Neuron (in vitro differentiated cells): ENCODE data around the gene MAP3K12.

Experiments
- H2AFZ ChIP-seq: one replicate; pipeline ENCODE4 v1.6.1; 2013; ENCODE audit warnings: low read depth, mild to moderate bottlenecking, inconsistent platforms, low read length, moderate library complexity
- H3K27me3 ChIP-seq: one replicate; pipeline ENCODE4 v1.6.1; 2013; ENCODE audit warnings: low read length; ENCODE audit not compliant: insufficient read depth
- H3K36me3 ChIP-seq: one replicate; pipeline ENCODE4 v1.6.1; 2013; ENCODE audit warnings: low read length; ENCODE audit not compliant: insufficient read depth
- H3K4me1 ChIP-seq: one replicate; pipeline ENCODE4 v1.6.1; 2013; ENCODE audit warnings: low read length; ENCODE audit not compliant: insufficient read depth
- H3K4me3 ChIP-seq: 2 replicates; pipeline ENCODE4 v1.5.1; 2013; ENCODE audit warnings: mild to moderate bottlenecking, low read length, moderate library complexity
- H3K9me3 ChIP-seq: one replicate; pipeline ENCODE4 v1.6.1; 2013; ENCODE audit warnings: low read length

The MAP3K12 gene

DNA sequence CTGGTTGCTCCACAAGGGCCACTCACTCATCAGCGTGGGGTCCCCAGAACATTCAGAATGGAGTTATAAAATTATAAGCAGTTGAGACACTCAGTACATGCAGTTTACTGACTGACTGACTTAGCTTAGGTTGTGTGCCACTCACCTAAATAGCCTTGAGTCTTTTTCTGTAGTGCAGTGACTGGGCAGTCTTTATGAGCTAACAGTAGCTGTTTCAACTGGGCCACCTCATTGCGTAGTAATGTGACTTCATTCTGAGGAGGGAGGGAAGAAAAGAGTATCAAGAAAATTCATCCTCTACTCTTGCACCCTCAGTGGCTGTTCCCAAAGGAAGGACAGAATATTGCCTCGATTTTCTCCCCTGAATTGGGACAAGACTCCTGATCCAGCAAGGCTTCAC, 23.9 kb upstream of the MAP3K12 start:
- H3K9me3 ChIP-seq = no peaks in the 10 kb centered on the region
- H3K4me1 ChIP-seq = no peaks in the 10 kb centered on the region
- peaks cover 62% of the 10 kb centered on the region for H3K36me3 ChIP-seq
- no peaks in the 10 kb centered on the region for H3K27me3 ChIP-seq
- no peak overlapping the region for H3K4me3 ChIP-seq
- no peak overlapping the region for H2AFZ ChIP-seq

DNA sequence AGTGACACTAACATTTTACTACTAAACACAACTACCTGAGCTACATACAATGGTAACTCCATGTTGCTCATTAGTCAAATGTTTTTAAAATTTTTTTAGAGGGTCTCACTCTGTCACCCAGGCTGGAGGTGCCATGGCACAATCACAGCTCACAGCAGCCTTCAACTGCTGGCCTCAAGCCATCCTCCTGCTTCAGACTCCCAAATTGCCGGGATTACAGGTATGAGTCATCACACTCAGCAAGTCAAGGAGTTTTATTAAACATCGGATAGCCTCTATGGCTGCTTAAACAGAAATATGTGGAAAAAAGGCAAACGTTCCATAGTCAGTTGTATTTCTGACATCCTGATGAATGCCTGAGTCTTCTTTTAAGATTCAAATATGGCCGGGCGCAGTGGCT, 19.1 kb upstream of the MAP3K12 start:
- Histone ChIP-seq H3K4me1 (no peaks in the 10 kb centered on the region), H3K27me3 (no peaks in the 10 kb centered on the region), H3K36me3 (peaks cover 79% of the 10 kb centered on the region), H3K4me3 (no peak overlapping the region), H3K9me3 (no peaks in the 10 kb centered on the region), H2AFZ (no peak overlapping the region)

DNA sequence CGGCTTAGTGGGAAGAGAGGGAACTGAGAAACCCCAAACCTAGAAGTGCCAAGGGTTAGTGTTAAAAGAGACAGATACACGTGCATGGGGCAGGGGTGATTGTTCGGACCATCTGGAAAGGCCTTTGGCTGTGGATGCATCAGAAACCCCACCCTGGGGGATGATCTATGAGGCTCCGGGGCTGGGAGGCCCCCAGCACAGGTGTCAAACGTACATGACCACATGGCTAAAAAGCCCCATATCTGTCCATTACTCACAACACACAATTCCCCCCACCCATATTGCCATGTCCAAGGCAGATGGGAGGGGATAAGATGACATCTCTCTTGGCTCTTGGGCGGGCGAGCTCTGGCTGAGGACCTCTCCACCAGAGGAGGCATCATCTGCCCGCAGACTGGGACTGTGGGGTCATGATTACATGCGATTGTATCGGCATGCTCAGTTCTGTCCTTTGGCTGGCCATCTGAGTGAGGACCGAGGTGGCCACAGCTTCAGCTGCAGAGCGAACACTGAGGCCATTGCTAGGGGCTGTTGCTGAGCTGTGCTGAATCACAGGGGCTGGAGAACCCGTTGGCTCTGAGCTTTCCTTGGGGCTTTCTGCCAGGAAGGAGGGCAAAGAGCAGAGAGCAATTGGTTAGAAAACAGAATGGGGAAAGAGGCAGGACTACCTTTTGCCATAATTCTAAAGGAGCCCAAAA, 17.6 kb upstream of the MAP3K12 start:
- no peak overlapping the region for H3K4me3 ChIP-seq
- no peaks in the 10 kb centered on the region for H3K9me3 ChIP-seq
- H3K27me3 ChIP-seq = no peaks in the 10 kb centered on the region
- H2AFZ ChIP-seq = no peak overlapping the region
- H3K36me3 ChIP-seq = peaks cover 80% of the 10 kb centered on the region
- no peaks in the 10 kb centered on the region for H3K4me1 ChIP-seq

DNA sequence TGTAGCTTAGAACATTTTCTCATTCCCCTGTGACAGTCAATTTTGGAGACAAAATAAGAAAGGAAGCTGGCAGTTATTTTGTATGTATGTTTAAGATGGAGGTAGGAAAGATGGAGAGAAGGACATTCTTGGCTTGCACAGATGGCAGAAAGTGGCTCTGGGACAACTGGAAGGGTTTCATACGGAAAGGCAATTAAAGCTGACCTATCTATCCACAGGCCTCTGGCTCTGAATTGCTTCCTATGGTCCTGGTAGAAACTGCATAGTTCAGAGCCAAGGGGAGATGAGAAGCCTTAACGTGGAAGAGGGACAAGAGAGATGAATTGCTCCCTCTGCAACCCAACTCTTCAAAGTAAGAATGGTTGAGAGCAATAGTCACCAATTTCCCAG, 16.0 kb upstream of the MAP3K12 start:
- Histone ChIP-seq H3K4me1 (no peaks in the 10 kb centered on the region), H2AFZ (no peak overlapping the region), H3K36me3 (peaks cover 70% of the 10 kb centered on the region), H3K27me3 (no peaks in the 10 kb centered on the region), H3K9me3 (no peaks in the 10 kb centered on the region), H3K4me3 (no peak overlapping the region)

DNA sequence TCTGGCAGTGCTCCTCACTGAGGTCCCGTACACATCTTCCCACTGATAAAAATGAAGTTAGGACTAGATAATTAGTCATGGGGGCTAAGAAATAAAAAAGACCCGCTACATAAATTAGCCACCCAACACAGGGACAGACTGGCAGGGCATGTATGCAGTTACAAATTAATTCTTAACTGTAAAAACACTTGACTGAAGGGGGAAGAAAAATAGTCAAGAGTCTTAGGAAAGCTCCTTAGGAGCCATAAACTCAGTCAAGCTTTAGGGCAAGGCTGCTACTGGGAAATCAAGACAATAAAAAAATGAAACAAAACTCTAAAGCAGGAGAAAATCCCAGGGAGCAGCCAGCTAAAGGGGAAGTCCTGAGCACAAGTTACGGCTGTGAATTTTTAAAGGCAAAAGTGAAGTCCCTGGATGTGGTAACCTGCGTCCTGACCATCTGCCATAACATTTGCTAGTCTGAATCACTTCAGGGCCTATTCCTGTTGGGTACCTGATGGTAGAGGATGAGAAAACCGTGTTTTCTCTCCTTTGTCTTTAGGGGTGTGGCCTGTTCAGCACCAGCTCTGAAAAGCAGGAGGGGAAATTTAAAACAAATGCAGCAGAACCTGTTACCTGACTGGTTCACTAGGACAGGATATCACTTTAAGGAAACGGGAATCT, 15.5 kb upstream of the MAP3K12 start:
- H3K4me1 ChIP-seq = no peaks in the 10 kb centered on the region
- no peak overlapping the region for H3K4me3 ChIP-seq
- H3K36me3 ChIP-seq = peaks cover 65% of the 10 kb centered on the region
- no peak overlapping the region for H2AFZ ChIP-seq
- H3K9me3 ChIP-seq = no peaks in the 10 kb centered on the region
- H3K27me3 ChIP-seq = no peaks in the 10 kb centered on the region

DNA sequence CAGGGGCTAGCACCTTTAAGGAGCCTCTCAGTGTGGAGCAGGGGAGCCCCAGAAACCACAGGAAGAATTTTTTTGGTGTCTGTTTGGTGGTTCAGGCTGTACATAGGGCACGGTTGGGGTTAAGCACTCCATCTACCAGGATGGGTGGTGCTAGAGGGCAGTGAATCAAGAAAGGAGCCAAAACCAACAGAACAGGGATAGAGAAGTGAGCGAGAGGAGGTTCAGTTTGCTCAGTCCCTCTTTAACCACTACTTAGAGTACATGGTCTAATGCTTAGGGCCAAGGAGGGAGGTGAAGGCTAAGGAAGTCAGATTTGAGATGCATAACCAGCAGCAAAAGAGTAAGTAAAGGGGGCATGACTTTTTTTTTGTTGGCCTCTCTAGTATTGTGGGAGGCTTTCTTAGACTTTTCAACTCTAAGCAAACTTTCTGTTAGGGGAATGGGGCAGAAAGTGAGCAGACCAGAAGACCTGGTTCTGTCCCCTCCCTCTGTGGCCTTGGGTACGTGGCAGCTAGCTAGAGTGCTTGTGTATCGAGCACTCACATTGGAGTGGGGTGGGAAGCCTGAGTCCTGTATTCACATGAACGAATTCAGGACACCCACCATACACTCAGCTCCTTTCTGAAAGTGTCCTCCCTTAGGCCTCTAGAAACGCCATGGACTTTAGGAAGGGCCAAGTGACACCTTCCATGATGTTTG, 14.6 kb upstream of the MAP3K12 start:
- no peak overlapping the region for H2AFZ ChIP-seq
- no peaks in the 10 kb centered on the region for H3K27me3 ChIP-seq
- H3K9me3 ChIP-seq = no peaks in the 10 kb centered on the region
- H3K4me1 ChIP-seq = no peaks in the 10 kb centered on the region
- peaks cover 62% of the 10 kb centered on the region for H3K36me3 ChIP-seq
- H3K4me3 ChIP-seq = no peak overlapping the region

DNA sequence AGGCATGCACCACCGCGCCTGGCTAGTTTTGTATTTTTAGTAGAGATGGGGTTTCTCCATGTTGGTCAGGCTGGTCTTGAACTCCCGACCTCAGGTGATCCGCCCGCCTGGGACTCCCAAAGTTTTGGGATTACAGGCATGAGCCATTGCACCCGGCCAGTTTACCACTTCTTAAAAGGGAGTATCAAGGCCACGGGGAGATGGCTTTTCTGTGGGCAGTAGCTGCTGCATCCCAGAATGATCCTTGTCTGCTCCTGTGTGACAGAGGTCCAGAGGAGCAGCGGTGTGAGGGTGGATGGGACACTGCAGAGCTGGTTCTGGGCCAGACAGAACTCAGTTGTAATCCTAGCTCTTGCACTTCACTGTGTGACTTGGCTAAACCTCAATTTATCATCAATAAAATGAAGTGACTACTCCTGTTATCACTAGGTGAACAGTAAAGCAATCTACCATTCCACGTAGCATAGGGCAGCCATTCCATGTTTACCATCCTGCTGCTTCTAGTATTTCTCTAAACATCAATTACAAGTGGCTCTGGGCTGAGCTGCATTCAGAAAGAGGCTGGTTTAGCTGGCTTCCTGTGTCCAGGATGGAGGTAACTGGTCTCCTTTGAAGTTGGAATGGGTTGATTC, 11.0 kb upstream of the MAP3K12 start:
- no peak overlapping the region for H3K4me3 ChIP-seq
- no peaks in the 10 kb centered on the region for H3K4me1 ChIP-seq
- no peak overlapping the region for H2AFZ ChIP-seq
- peaks cover 55% of the 10 kb centered on the region for H3K36me3 ChIP-seq
- H3K27me3 ChIP-seq = no peaks in the 10 kb centered on the region
- H3K9me3 ChIP-seq = no peaks in the 10 kb centered on the region

DNA sequence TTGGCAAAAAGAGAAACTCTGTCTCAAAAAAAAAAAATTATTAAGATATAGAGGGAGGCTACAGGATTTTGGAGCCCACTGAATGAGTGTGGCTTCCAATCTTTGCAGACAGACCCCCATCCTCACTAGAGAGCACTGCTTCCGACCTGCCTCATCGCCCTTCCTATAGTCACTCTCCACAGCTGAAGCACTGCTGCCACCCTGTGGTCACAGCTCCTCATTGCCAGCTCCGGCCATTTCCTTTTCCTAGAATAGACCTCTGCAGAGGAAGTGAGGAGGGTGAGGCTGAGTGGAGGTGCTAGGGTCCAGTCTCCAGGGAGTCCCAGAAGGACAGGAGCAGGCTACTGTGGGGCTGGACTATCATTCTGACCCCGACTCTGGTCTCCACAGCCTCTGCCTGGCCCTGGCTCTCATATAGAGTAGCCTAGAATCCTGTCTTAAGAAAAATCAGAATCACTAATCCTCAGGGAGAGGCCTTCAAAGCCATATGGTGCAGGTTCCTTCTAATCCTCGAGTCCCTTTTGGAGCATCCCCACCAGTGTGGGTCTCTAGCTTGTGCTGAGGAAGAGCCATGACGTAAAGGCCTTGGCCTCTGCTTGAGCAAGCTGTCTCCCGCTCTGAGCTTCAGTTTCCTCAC, 9.4 kb upstream of the MAP3K12 start:
- peaks cover 53% of the 10 kb centered on the region for H3K36me3 ChIP-seq
- H2AFZ ChIP-seq = no peak overlapping the region
- no peaks in the 10 kb centered on the region for H3K27me3 ChIP-seq
- no peaks in the 10 kb centered on the region for H3K4me1 ChIP-seq
- no peaks in the 10 kb centered on the region for H3K9me3 ChIP-seq
- no peak overlapping the region for H3K4me3 ChIP-seq

DNA sequence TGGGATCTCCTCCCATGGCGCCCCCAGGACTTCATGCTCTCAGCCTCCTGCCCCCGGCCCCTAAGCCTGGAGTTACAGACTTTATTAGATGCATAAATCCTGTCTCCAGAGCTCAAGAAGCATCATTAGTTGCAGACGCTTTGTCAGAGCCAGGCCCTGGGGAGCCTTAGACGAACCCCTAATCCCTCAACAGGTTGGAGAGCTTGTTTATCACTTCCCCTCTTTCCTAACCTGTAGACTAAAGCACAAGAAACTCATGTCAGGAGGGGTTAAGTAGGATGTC, 8.3 kb upstream of the MAP3K12 start:
- Histone ChIP-seq H2AFZ (no peak overlapping the region), H3K4me3 (no peak overlapping the region), H3K9me3 (no peaks in the 10 kb centered on the region), H3K36me3 (peaks cover 48% of the 10 kb centered on the region), H3K27me3 (no peaks in the 10 kb centered on the region), H3K4me1 (no peaks in the 10 kb centered on the region)

DNA sequence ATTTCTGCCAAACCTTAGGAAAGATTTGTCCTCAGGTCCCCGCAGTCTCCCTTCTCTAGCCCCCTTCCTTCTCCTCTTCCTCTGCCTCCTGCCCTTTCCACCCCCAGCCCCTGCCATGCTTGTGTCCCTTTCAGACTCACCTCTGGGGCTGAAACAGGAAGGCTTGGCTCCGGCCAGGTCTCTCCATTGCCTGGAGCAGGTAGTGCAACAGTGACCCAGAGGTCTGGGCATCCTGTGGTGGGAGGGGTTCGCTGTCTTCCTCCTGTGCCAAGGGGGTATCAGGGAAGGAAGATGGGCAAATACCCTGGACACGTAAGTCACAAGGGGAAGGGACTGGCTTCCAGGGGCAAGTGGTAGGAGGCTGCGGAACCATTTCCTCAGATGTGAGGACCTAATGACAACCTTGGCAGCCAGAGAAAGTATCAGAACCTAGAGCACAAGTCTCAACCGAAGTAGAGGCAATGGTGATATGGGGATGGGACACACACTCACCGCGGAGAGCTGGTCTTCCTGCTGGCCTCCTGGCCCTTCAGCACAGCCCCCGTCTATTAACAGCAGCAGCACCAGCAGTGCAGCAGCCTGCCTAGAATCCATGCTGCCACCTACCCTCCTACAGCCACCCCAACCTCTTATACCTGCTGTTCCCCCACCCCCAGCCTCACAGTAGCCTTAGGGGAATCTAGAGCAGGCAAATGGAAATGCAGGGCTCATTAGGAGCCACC, 7.8 kb upstream of the MAP3K12 start, which contains the start of gene NPFF:
TSS of gene NPFF (minus strand) at position 604 of the 722 bp plus-strand sequence. CDS start at position 594, 10 bp downstream.
- no peak within 1 kb of the TSS for H2AFZ ChIP-seq
- H3K4me1 ChIP-seq = peaks cover 3% of the 10 kb centered on the region
- no peaks in the 10 kb centered on the region for H3K27me3 ChIP-seq
- no peak within 1 kb of the TSS for H3K4me3 ChIP-seq
- peaks cover 43% of the 10 kb centered on the region for H3K36me3 ChIP-seq
- H3K9me3 ChIP-seq = no peaks in the 10 kb centered on the region

DNA sequence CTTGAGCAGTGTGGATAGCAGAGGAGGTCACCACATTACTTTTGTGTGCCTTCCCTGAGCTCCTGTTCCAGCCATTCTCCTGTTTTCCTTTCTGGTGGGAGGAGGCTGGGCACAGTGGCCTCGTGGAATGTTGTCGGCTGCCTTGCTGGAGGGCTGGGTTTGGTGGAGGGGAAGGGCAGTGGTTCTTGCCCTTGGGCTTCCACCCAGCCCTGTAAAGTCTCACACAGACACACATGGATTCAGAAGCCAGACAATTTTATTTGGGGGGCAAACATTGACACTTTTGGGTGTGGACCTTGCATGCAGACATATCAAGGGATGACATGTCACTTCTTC, 7.2 kb upstream of the MAP3K12 start:
- Histone ChIP-seq H3K27me3 (no peaks in the 10 kb centered on the region), H3K4me1 (peaks cover 9% of the 10 kb centered on the region), H3K36me3 (peaks cover 37% of the 10 kb centered on the region), H3K9me3 (no peaks in the 10 kb centered on the region), H2AFZ (no peak overlapping the region), H3K4me3 (no peak overlapping the region)

DNA sequence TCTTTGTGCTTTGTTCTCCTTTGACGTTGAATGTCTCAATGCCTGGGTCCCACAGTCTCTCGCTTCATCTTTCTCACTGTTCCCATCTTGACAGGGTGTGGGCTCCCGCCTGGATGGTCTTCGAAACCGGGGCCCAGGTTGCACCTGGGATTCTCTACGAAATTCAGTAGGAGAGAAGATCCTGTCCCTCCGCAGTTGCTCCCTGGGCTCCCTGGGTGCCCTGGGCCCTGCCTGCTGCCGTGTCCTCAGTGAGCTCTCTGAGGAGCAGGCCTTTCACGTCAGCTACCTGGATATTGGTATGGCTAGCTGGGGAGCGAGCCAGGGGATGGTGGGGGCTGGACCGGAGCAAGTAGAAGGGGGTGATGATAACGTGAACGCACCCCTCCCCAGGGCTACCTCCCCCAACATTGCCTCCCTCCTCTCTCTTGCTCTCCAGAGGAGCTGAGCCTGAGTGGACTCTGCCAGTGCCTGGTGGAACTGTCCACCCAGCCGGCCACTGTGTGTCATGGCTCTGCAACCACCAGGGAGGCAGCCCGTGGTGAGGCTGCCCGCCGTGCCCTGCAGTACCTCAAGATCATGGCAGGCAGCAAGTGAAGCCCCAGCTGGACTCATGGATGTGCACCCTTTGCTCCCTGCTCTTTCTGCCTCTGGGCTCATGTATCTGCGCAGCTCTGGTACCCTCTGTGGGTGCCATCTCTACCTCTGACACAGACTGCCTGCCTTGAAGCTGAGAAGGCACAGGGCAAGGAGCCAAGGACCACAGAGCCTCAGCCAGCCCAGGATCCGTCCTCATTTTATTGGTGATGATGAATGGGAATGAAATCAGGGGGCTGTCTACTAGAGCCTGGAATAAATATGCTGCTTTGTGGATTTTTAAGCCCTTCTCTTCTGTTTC, 6.5 kb upstream of the MAP3K12 start:
- H3K27me3 ChIP-seq = no peaks in the 10 kb centered on the region
- H3K4me1 ChIP-seq = peaks cover 9% of the 10 kb centered on the region
- no peaks in the 10 kb centered on the region for H3K9me3 ChIP-seq
- no peak overlapping the region for H2AFZ ChIP-seq
- peaks cover 37% of the 10 kb centered on the region for H3K36me3 ChIP-seq
- H3K4me3 ChIP-seq = no peak overlapping the region
